Activated T-helper 1 cell treated with anti-CD3 and anti-CD28 coated beads, Interleukin-12 subunit alpha, Interleukin-12 subunit beta, Interleukin-2, Interleukin-4 antibody, amounts not matched to agents 30 ng/mL and 10 ng/mL and 1 ng/mL, durations not matched to agents 14 hours and 24 hours and 36 hours (primary cell): ENCODE data around the gene CAPN5. TPM values are rescaled to one million over a fixed set of nuclear protein-coding genes. Genes with fewer than 3 reads are reported as not detected.
"Not testable (repeated sequence)": the region's sequence is repeated elsewhere in the genome, so short reads cannot be mapped to it uniquely, and the experiment has no call there.

Experiments used
- DNase-seq: peaks from one replicate; pipeline ENCODE4 v3.0.0; 2021; ENCODE audit warnings: low spot score
- H3K27ac Mint-ChIP-seq: one replicate; pipeline ENCODE4 v1.8.0; 2021; ENCODE audit warnings: mild to moderate bottlenecking, mixed read lengths
- H3K27me3 Mint-ChIP-seq: one replicate; pipeline ENCODE4 v1.8.0; 2022; ENCODE audit warnings: mild to moderate bottlenecking, moderate library complexity, mixed read lengths; ENCODE audit not compliant: insufficient read depth
- H3K36me3 Mint-ChIP-seq: one replicate; pipeline ENCODE4 v1.8.0; 2021; ENCODE audit warnings: low read depth, mixed read lengths
- H3K4me1 Mint-ChIP-seq: one replicate; pipeline ENCODE4 v1.8.0; 2021; ENCODE audit warnings: low read depth, mixed read lengths
- H3K4me3 Mint-ChIP-seq: one replicate; pipeline ENCODE4 v1.8.0; 2021; ENCODE audit warnings: mild to moderate bottlenecking, moderate library complexity, mixed read lengths
- H3K9me3 Mint-ChIP-seq: one replicate; pipeline ENCODE4 v1.8.0; 2021; ENCODE audit warnings: mixed read lengths
- intact Hi-C: fragments of 100-400 bp; cut with micrococcal nuclease; formaldehyde crosslinking; loops from one replicate; pipeline ENCODE4 v1.15.1; 2024
- total RNA-seq: library from RNA; stranded (reverse); gene quantifications from 2 replicates; pipeline ENCODE4 v1.2.3, GENCODE V29; 2022

The CAPN5 gene
- total RNA-seq, 1 donor from 2014 or later = 0.10 TPM

- H3K27ac Mint-ChIP-seq, H3K9me3 Mint-ChIP-seq, H3K4me1 Mint-ChIP-seq, H3K4me3 Mint-ChIP-seq, DNase-seq, H3K36me3 Mint-ChIP-seq: not testable (repeated sequence)
- intact Hi-C loops = loop anchor here (10.0 kb wide), 2 partner anchors 354 to 616 kb away; partner anchors contain the start of gene EMSY
- H3K27me3 Mint-ChIP-seq = peaks cover 25% of the 10 kb centered on the region
These were observed 5.5 kb upstream of the CAPN5 start for GRCh38 chr11:77061258-77061657.

GRCh38 chr11:77062924-77063323 is 3.8 kb upstream of the CAPN5 start:
- no peak for DNase-seq
- Mint-ChIP-seq H3K9me3 (no peaks in the 10 kb centered on the region), H3K27me3 (peaks cover 30% of the 10 kb centered on the region), H3K27ac (no peak overlapping the region), H3K4me3 (no peak overlapping the region), H3K36me3 (no peaks in the 10 kb centered on the region), H3K4me1 (no peaks in the 10 kb centered on the region)
- intact Hi-C loops = loop anchor here (10.0 kb wide), 2 partner anchors 352 to 618 kb away; partner anchors contain the start of gene EMSY

- Mint-ChIP-seq H3K9me3 (no peaks in the 10 kb centered on the region), H3K4me1 (no peaks in the 10 kb centered on the region), H3K36me3 (no peaks in the 10 kb centered on the region), H3K27me3 (peaks cover 33% of the 10 kb centered on the region), H3K4me3 (no peak overlapping the region), H3K27ac (no peak overlapping the region)
- no peak for DNase-seq
- intact Hi-C loops = loop anchor here (10.0 kb wide), 2 partner anchors 351 to 619 kb away; partner anchors contain the start of gene EMSY
These were observed 3.4 kb upstream of the CAPN5 start for GRCh38 chr11:77063407-77063806.

- Mint-ChIP-seq H3K4me1 (no peaks in the 10 kb centered on the region), H3K4me3 (no peak overlapping the region), H3K27ac (no peak overlapping the region), H3K36me3 (no peaks in the 10 kb centered on the region), H3K27me3 (peaks cover 30% of the 10 kb centered on the region), H3K9me3 (no peaks in the 10 kb centered on the region)
- no peak for DNase-seq
- intact Hi-C loops = loop anchor here (10.0 kb wide), 2 partner anchors 351 to 619 kb away; partner anchors contain the start of gene EMSY
These were observed 2.9 kb upstream of the CAPN5 start for GRCh38 chr11:77063861-77064260.

GRCh38 chr11:77064648-77065217 is 2.0 kb upstream of the CAPN5 start:
- no peak overlapping the region for H3K27ac Mint-ChIP-seq
- no peak for DNase-seq
- peak overlapping the region; percentile 1 for H3K4me3 Mint-ChIP-seq
- no peaks in the 10 kb centered on the region for H3K9me3 Mint-ChIP-seq
- H3K27me3 Mint-ChIP-seq = peaks cover 30% of the 10 kb centered on the region
- intact Hi-C loops = loop anchor here (10.0 kb wide), 2 partner anchors 350 to 620 kb away; partner anchors contain the start of gene EMSY
- H3K36me3 Mint-ChIP-seq = no peaks in the 10 kb centered on the region
- no peaks in the 10 kb centered on the region for H3K4me1 Mint-ChIP-seq

- intact Hi-C loops = loop anchor here (1.0 to 10.0 kb wide), 5 partner anchors 17 to 621 kb away; partner anchors contain the start of gene EMSY
- Mint-ChIP-seq H3K4me1 (no peaks in the 10 kb centered on the region), H3K9me3 (no peaks in the 10 kb centered on the region), H3K27ac (no peak overlapping the region), H3K36me3 (no peaks in the 10 kb centered on the region), H3K27me3 (peaks cover 27% of the 10 kb centered on the region), H3K4me3 (peak overlapping the region; percentile 86)
- DNase-seq = no peak
These were observed 918 bp upstream of the CAPN5 start for GRCh38 chr11:77065878-77066228.

- no peak for DNase-seq
- Mint-ChIP-seq H3K4me1 (peaks cover 12% of the 10 kb centered on the region), H3K27me3 (peaks cover 23% of the 10 kb centered on the region), H3K36me3 (no peaks in the 10 kb centered on the region), H3K27ac (peak overlapping the region; percentile 13), H3K9me3 (no peaks in the 10 kb centered on the region), H3K4me3 (peak overlapping the region; percentile 76)
- intact Hi-C loops = loop anchor here (2.0 to 10.0 kb wide), 3 partner anchors 15 to 623 kb away; partner anchors contain the start of gene EMSY
These were observed 1.2 kb downstream of the CAPN5 start for GRCh38 chr11:77067861-77068443.

GRCh38 chr11:77068457-77069335 is 1.9 kb downstream of the CAPN5 start:
- DNase-seq = no peak
- intact Hi-C loops = loop anchor here (10.0 kb wide), 2 partner anchors 346 to 624 kb away; partner anchors contain the start of gene EMSY
- Mint-ChIP-seq H3K9me3 (no peaks in the 10 kb centered on the region), H3K4me1 (peaks cover 19% of the 10 kb centered on the region), H3K4me3 (peak overlapping the region; percentile 62), H3K36me3 (no peaks in the 10 kb centered on the region), H3K27me3 (peaks cover 23% of the 10 kb centered on the region), H3K27ac (peak overlapping the region; percentile 13)

GRCh38 chr11:77069336-77069968 is 2.7 kb downstream of the CAPN5 start:
- peaks cover 21% of the 10 kb centered on the region for H3K27me3 Mint-ChIP-seq
- peaks cover 20% of the 10 kb centered on the region for H3K4me1 Mint-ChIP-seq
- no peaks in the 10 kb centered on the region for H3K36me3 Mint-ChIP-seq
- no peak overlapping the region for H3K27ac Mint-ChIP-seq
- H3K9me3 Mint-ChIP-seq = no peaks in the 10 kb centered on the region
- intact Hi-C loops = loop anchor here (10.0 kb wide), 2 partner anchors 345 to 625 kb away; partner anchors contain the start of gene EMSY
- DNase-seq = no peak
- H3K4me3 Mint-ChIP-seq = no peak overlapping the region

GRCh38 chr11:77069969-77070582 is 3.3 kb downstream of the CAPN5 start:
- intact Hi-C loops = loop anchor here (10.0 kb wide), 2 partner anchors 345 to 625 kb away; partner anchors contain the start of gene EMSY
- Mint-ChIP-seq H3K4me3 (no peak overlapping the region), H3K9me3 (no peaks in the 10 kb centered on the region), H3K27ac (no peak overlapping the region), H3K27me3 (peaks cover 17% of the 10 kb centered on the region), H3K36me3 (no peaks in the 10 kb centered on the region), H3K4me1 (peaks cover 20% of the 10 kb centered on the region)
- DNase-seq = no peak

- peaks cover 20% of the 10 kb centered on the region for H3K4me1 Mint-ChIP-seq
- H3K27ac Mint-ChIP-seq = no peak overlapping the region
- H3K27me3 Mint-ChIP-seq = peaks cover 11% of the 10 kb centered on the region
- H3K36me3 Mint-ChIP-seq = no peaks in the 10 kb centered on the region
- no peaks in the 10 kb centered on the region for H3K9me3 Mint-ChIP-seq
- no peak overlapping the region for H3K4me3 Mint-ChIP-seq
- DNase-seq = no peak
- intact Hi-C loops = no loop called here
These were observed 4.3 kb downstream of the CAPN5 start for GRCh38 chr11:77071077-77071476.
